ENCODE results near the gene ENTPD8.

Gene ENTPD8

DNA sequence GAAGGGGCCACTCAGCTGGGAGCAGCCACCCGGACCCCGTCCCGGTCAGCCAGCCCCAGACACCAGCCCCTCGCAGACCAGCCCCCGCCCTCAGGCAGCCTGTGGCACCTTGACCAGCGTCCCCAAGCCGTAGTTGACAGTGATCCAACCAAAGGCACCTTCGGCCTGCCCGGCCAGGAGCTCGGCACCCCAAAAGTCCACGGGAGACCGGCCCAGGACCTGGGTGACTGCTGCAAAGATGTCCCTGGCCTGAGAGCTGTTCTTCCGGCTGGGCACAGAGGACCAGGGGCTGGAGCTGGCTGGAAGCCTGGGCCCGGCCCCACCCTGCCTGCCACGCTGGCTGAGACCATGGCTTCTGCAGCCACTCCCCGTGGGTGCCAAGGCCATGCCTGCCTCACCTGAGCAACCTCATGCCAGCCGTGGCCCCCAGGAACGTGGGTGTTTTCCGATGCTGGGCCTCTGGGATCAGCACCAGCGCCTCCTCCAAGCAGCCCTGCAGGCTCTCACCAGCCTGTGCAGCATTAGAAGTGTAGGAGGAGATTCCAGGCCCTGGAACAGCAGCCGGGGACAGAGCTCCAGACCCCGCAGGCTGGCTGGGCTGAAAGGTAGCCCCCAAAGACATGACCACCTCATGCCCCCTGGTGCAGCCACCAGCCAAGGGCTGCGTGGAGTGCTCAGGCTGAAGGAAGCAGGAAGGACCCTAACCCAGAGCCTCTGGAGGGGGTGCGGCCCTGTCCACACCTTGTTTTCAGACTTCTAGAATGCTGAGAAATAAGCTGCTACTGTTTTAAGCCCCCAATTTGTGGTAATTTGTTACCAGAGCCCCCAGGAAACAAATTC lies 4.2 kb downstream of the ENTPD8 start:
- TF ChIP-seq, protein P1, sequence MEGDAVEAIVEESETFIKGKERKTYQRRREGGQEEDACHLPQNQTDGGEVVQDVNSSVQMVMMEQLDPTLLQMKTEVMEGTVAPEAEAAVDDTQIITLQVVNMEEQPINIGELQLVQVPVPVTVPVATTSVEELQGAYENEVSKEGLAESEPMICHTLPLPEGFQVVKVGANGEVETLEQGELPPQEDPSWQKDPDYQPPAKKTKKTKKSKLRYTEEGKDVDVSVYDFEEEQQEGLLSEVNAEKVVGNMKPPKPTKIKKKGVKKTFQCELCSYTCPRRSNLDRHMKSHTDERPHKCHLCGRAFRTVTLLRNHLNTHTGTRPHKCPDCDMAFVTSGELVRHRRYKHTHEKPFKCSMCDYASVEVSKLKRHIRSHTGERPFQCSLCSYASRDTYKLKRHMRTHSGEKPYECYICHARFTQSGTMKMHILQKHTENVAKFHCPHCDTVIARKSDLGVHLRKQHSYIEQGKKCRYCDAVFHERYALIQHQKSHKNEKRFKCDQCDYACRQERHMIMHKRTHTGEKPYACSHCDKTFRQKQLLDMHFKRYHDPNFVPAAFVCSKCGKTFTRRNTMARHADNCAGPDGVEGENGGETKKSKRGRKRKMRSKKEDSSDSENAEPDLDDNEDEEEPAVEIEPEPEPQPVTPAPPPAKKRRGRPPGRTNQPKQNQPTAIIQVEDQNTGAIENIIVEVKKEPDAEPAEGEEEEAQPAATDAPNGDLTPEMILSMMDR (conservative IDR thresholded peaks at IDR 0.05; ENCODE audit: low read length): no peak
- H3K4me3 ChIP-seq (ENCODE audit: low read length): no peak overlapping the region
- no peak for DNase-seq (ENCODE audit: low read depth)

DNA sequence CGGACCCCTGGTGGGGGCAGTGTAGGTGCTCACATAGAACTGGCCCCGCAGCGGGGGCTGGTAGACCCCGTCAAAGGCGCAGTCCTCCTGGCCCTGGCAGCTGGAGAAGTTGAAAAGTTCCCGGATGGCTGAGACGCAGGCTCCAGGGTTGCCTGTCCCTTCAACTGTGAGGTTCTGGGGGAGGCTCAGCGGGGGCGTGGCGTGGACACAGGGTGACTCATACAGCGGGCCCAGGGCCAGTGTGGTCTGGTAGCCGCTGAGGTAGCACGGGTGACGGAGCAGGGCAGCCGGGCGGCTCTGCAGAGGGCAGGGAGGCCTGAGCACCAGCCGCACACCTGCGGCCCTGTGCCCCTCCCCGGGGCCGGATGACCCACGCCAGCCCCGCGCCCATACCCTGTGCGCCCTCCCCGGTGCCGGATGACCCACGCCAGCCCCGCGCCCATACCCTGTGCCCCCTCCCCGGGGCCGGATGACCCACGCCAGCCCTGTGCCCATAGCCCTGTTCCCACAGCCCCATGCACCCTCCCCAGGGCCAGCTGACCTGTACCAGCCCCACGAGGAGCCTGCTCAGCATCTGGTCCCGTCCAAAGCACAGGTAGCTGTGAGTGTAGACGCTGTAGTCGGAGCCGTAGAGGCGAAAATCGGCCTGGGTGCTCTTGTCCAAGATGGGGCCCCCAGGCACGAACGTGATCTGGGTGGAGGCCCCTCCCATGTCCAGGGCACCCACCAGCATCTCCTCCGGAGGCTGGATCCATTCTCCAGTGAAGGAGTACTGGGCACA lies 5.0 kb downstream of the ENTPD8 start:
- peak; percentile 69 for DNase-seq (ENCODE audit: low read depth)
- TF ChIP-seq, protein P1 (conservative IDR thresholded peaks at IDR 0.05; ENCODE audit: low read length): no peak
- H3K4me3 ChIP-seq (ENCODE audit: low read length): no peak overlapping the region

DNA sequence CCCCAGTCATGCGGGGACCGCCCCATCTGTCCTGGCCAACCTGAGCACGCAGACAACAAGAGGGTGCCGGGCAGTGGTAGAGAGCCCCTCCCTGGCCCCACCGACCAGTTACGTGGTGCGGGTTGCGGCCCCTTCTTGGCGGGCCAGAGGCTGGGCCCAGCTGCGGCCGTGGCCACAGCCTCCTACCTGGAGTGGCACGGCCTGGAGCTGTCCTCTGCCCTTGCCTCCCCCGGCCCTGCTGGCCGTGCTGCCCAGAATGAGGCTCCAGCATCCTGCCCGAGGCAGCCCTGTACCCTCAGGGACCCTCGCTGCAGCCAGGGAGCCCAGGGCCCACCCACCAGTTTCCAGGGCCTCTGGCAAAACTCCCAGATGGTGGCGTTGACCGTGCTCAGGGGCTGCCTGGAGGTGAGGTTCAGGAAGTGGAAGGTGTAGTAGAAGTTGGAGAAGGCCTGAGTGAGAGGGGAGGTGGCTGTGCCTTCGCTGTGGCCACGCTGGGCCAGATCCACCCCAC lies 5.7 kb downstream of the ENTPD8 start:
- no peak for DNase-seq (ENCODE audit: low read depth)
- H3K4me3 ChIP-seq (ENCODE audit: low read length): no peak overlapping the region
- TF ChIP-seq, protein P1 (conservative IDR thresholded peaks at IDR 0.05; ENCODE audit: low read length): no peak

DNA sequence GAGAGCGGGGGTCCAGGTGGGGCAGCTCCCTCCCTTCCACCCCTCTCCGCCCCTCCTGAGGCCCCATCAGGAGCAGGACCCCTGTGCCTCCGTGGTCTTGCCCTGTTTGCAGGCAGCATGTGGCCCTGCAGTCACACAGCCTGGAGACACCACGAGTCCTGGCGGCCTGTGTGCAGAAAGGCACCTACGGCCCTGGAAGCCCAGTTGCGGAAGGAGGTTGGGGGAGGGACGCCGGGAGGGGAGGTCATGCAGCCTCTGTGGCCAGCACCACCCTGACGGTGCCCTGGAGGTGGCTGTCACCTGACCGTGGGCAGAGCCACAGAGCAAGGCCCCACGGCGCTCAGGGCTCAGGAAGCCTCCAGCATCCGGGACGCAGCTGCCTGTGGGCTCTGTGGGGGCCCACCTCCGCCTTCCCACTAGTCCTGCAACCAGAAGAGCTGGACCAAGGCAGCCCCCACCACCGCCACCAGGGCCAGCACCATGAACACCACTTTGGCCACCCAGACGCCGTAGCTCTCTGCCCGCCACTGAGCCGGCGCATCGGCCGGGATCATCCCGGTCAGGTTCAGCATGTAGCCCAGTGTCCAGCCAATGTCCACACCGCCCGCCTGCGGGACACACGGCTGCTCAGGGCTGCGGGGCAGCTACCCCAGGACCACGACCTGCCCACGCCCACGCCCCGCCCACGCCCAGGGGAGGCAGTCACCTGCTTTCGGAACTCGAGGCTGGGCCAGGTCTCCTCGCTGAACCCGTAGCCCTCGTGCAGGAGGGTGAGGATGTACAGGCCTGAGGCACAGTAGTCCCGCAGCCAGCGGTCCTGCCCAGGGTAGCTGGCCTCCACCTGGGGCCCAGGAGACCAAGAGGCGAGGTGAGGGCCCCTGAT lies 6.4 kb downstream of the ENTPD8 start:
- DNase-seq (ENCODE audit: low read depth): no peak
- TF ChIP-seq, protein P1 (conservative IDR thresholded peaks at IDR 0.05; ENCODE audit: low read length): no peak
- no peak overlapping the region for H3K4me3 ChIP-seq (ENCODE audit: low read length)

DNA sequence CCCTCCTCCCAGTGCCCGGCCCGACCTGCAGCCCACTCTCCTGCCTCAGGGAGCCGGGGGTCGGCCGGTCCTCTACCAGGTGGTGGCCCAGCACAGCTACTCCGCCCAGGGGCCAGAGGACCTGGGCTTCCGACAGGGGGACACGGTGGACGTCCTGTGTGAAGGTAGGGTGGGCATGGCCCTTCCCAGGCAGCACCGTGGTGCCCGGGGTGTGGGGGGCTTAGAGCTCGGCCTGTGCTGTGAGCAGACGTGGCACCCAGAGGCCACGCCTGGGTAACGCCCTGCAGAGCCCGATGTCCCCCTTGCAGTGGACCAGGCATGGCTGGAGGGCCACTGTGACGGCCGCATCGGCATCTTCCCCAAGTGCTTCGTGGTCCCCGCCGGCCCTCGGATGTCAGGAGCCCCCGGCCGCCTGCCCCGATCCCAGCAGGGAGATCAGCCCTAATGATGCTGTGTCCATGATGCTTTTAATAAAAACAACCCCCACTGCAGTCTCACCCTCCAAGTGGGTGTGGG lies 7.2 kb downstream of the ENTPD8 start:
- TF ChIP-seq, protein P1 (conservative IDR thresholded peaks at IDR 0.05; ENCODE audit: low read length): no peak
- H3K4me3 ChIP-seq (ENCODE audit: low read length): no peak overlapping the region
- no peak for DNase-seq (ENCODE audit: low read depth)

DNA sequence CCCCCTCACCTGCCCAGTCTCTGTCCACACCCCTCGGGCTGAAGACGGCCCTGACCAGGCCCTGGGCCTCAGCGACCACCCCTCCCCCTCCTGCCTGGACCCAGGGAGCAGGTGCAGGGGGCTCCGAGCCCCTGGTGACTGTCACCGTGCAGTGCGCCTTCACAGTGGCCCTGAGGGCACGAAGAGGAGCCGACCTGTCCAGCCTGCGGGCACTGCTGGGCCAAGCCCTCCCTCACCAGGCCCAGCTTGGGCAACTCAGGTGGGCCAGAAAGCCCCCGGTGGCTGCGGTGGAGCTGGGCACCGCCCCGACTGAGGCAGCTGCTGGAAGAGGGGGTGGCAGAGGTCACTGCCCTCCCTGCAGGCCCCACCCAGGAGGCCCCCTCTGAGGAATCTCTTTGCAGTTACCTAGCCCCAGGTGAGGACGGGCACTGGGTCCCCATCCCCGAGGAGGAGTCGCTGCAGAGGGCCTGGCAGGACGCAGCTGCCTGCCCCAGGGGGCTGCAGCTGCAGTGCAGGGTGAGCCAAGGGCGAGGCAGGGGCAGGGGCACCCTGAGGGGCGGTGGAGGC lies 7.7 kb downstream of the ENTPD8 start:
- DNase-seq (ENCODE audit: low read depth): no peak

More for the DNA sequence above, 7.7 kb downstream of the ENTPD8 start:
- no peak overlapping the region for H3K4me3 ChIP-seq (ENCODE audit: low read length)
- TF ChIP-seq, protein P1 (conservative IDR thresholded peaks at IDR 0.05; ENCODE audit: low read length): no peak
